CD8-positive, alpha-beta memory T cell (primary cell): ENCODE results near the gene CDYL. TPM values are rescaled to one million over a fixed set of nuclear protein-coding genes. Genes with fewer than 3 reads are reported as not detected.

Experiments used
- CTCF ChIA-PET: fragments of 350-600 bp; sonication (Branson Sonifier 250); formaldehyde crosslinking; loops from one replicate; lab custom pipeline; 2021; ENCODE audit warnings: antibody characterized with exemption; lab: Charles Lee
- POLR2A ChIA-PET: fragments of 350-600 bp; sonication (Branson Sonifier 250); formaldehyde crosslinking; loops from one replicate; lab custom pipeline; 2021; ENCODE audit warnings: antibody characterized with exemption; lab: Charles Lee
- DNase-seq, 5 donors: peaks; one replicate each; pipeline versions ENCODE4 v3.0.0 to v3.0.0-alpha.2; 2020 to 2022; ENCODE audit warnings: mixed read lengths in 1 of 5
- H3K27ac ChIP-seq: one replicate; pipeline ENCODE4 v1.7.0; 2013; ENCODE audit warnings: low read depth, mild to moderate bottlenecking, low read length, moderate library complexity
- H3K27me3 ChIP-seq: 2 replicates; pipeline ENCODE4 v1.7.0; 2013; ENCODE audit warnings: low read length, mild to moderate bottlenecking; ENCODE audit not compliant: insufficient read depth, poor library complexity, severe bottlenecking
- H3K36me3 ChIP-seq: 2 replicates; pipeline ENCODE4 v1.7.0; 2013; ENCODE audit warnings: mild to moderate bottlenecking, low read length, moderate library complexity; ENCODE audit not compliant: insufficient read depth
- H3K4me1 ChIP-seq: 2 replicates; pipeline ENCODE4 v1.7.0; 2013; ENCODE audit warnings: mild to moderate bottlenecking, low read length, moderate library complexity; ENCODE audit not compliant: insufficient read depth
- H3K4me3 ChIP-seq: 2 replicates; pipeline ENCODE4 v1.7.0; 2013; ENCODE audit warnings: mild to moderate bottlenecking, low read length
- H3K9me3 ChIP-seq: 2 replicates; pipeline ENCODE4 v1.7.0; 2013; ENCODE audit warnings: mild to moderate bottlenecking, low read length
- H3K27ac Mint-ChIP-seq, 8 donors: one replicate each; pipeline ENCODE4 v1.8.0; 2020 to 2021; ENCODE audit warnings: mixed read lengths in 8 of 8, mild to moderate bottlenecking in 6 of 8, inconsistent platforms in 3 of 8, moderate library complexity in 3 of 8
- H3K27me3 Mint-ChIP-seq, 2 donors: one replicate each; pipeline ENCODE4 v1.8.0; 2020 to 2021; ENCODE audit warnings: mixed read lengths in 2 of 2, mild to moderate bottlenecking in 1 of 2, moderate library complexity in 1 of 2
- H3K36me3 Mint-ChIP-seq, 3 donors: one replicate each; pipeline ENCODE4 v1.8.0; 2020 to 2021; ENCODE audit warnings: mixed read lengths in 3 of 3, inconsistent platforms in 1 of 3, mild to moderate bottlenecking in 1 of 3
- H3K4me1 Mint-ChIP-seq, 3 donors: one replicate each; pipeline ENCODE4 v1.8.0; 2020 to 2021; ENCODE audit warnings: mixed read lengths in 3 of 3, inconsistent platforms in 1 of 3, mild to moderate bottlenecking in 1 of 3
- H3K4me3 Mint-ChIP-seq, 7 donors: one replicate each; pipeline ENCODE4 v1.8.0; 2020 to 2021; ENCODE audit warnings: mixed read lengths in 7 of 7, mild to moderate bottlenecking in 6 of 7, moderate library complexity in 4 of 7, inconsistent platforms in 2 of 7
- H3K9me3 Mint-ChIP-seq, 5 donors: one replicate each; pipeline ENCODE4 v1.8.0; 2020 to 2022; ENCODE audit warnings: mixed read lengths in 5 of 5, mild to moderate bottlenecking in 3 of 5, moderate library complexity in 2 of 5, inconsistent platforms in 1 of 5
- polyA plus RNA-seq: library from polyadenylated mRNA; unstranded; fragments of 300-500 nt; fragmentation: Illumina TruSeq; gene quantifications from one replicate; pipeline ENCODE4 v1.2.3, GENCODE V29; 2021
- total RNA-seq, 2 experiments: library from RNA; stranded (reverse); gene quantifications; one replicate each; pipeline ENCODE4 v1.2.3, GENCODE V29; 2021

The CDYL gene
- total and polyA plus RNA-seq, 3 experiments from 2014 or later = 7.5 to 32.2 (median 31.7) TPM

DNA sequence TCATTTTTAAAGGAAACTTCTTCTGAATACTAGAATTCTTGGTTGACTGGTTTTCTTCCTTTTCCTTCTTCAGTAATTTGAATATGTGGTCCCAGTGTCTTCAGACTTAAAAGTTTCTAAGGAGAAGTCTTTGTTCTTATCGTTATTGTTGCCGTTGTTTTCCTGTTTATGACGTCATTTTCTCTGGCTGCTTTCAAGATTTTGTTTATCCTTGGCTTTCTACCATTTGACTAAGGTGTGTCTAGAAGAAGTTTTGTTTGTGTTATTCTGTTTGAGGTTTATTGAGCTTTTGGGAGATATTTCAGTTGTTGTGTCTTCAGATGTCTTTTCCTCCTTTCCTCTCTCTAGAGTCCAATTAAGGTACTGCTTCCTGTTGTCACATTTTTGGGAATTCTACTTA is 24.5 kb downstream of the CDYL start:
- POLR2A ChIA-PET = no interaction called here
- H3K27ac ChIP-seq = no peak overlapping the region

GRCh38 chr6:4801491-4802110 is 25.4 kb downstream of the CDYL start:
- Mint-ChIP-seq H3K4me3 (peak overlapping the region in 5 of 7 donors; percentile 10 to 38 (median 17)), H3K27ac (peak overlapping the region in 7 of 8 donors; percentile 1 to 58 (median 25)), H3K4me1 (peaks cover 63 to 90% (median 87%) of the 10 kb centered on the region in 3 donors), H3K9me3 (peaks cover 5 to 19% (median 14%) of the 10 kb centered on the region in 5 donors), H3K27me3 (no peaks in the 10 kb centered on the region), H3K36me3 (peaks cover 0 to 7% (median 1%) of the 10 kb centered on the region in 3 donors)
- H3K4me1 ChIP-seq = peaks cover 24% of the 10 kb centered on the region
- ChIA-PET POLR2A (no interaction called here), CTCF (no interaction called here)
- no peaks in the 10 kb centered on the region for H3K36me3 ChIP-seq
- no peaks in the 10 kb centered on the region for H3K27me3 ChIP-seq
- H3K9me3 ChIP-seq = no peaks in the 10 kb centered on the region
- H3K27ac ChIP-seq = no peak overlapping the region
- no peak overlapping the region for H3K4me3 ChIP-seq
- no peak for DNase-seq

More for the DNA sequence above, 24.5 kb downstream of the CDYL start:
- DNase-seq = no peak
- Histone ChIP-seq H3K9me3 (no peaks in the 10 kb centered on the region), H3K27me3 (no peaks in the 10 kb centered on the region), H3K4me1 (peaks cover 21% of the 10 kb centered on the region), H3K4me3 (no peak overlapping the region), H3K36me3 (no peaks in the 10 kb centered on the region)
- Mint-ChIP-seq H3K27me3 (no peaks in the 10 kb centered on the region), H3K27ac (no peak overlapping the region), H3K4me3 (peak overlapping the region in 4 of 7 donors; percentile 2 to 38 (median 14)), H3K4me1 (peaks cover 60 to 84% (median 82%) of the 10 kb centered on the region in 3 donors), H3K36me3 (peaks cover 0 to 7% (median 0%) of the 10 kb centered on the region in 3 donors), H3K9me3 (peaks cover 5 to 19% (median 14%) of the 10 kb centered on the region in 5 donors)
- CTCF ChIA-PET = no interaction called here

DNA sequence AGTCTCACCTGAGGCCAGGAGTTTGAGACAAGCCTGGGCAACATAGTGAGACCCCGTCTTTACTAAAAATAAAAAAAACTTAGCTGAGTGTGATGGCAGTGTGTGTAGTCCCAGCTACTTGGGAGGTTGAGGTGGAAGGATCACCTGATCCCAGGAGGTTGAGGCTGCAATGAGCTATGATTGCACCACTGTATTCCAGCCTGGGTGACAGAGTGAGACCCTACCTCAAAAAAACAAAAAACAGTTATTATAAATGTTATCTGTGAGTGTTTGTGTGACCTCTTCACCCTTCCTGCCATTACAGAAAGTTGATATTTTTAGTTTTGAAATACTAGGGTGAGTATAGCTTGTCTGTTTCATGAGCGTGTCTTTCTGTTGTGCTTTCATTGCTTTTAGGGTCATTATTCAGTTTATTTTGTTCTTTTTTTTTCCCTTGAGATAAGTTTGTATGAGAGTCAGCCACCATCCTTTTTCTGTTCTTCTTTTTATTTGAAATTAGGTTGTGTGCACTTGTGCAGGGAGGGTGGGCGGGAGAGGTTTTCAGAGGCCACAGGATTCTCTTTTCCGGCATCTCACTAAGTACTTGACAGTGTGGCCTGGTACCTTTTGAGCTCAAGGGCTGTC is 26.2 kb downstream of the CDYL start:
- ChIA-PET CTCF (no interaction called here), POLR2A (no interaction called here)
- H3K27me3 ChIP-seq = no peaks in the 10 kb centered on the region
- H3K4me1 Mint-ChIP-seq = peaks cover 67 to 90% (median 86%) of the 10 kb centered on the region in 3 donors
- peaks cover 24% of the 10 kb centered on the region for H3K4me1 ChIP-seq
- H3K9me3 Mint-ChIP-seq = peaks cover 5 to 19% (median 14%) of the 10 kb centered on the region in 5 donors
- no peak for DNase-seq
- H3K36me3 Mint-ChIP-seq = peaks cover 0 to 7% (median 2%) of the 10 kb centered on the region in 3 donors
- peak overlapping the region in 5 of 8 donors; percentile 17 to 62 (median 25) for H3K27ac Mint-ChIP-seq
- H3K4me3 Mint-ChIP-seq = peak overlapping the region in 3 of 7 donors; percentile 38 to 45 (median 44)
- no peaks in the 10 kb centered on the region for H3K9me3 ChIP-seq
- H3K36me3 ChIP-seq = no peaks in the 10 kb centered on the region
- H3K27ac ChIP-seq = no peak overlapping the region
- no peaks in the 10 kb centered on the region for H3K27me3 Mint-ChIP-seq
- H3K4me3 ChIP-seq = no peak overlapping the region

- no peak for DNase-seq
- Mint-ChIP-seq H3K4me1 (peaks cover 65 to 86% (median 83%) of the 10 kb centered on the region in 3 donors), H3K9me3 (peaks cover 5 to 19% (median 14%) of the 10 kb centered on the region in 5 donors), H3K27me3 (no peaks in the 10 kb centered on the region), H3K4me3 (peak overlapping the region in 3 of 7 donors; percentile 1 to 38 (median 8)), H3K36me3 (peaks cover 0 to 13% (median 7%) of the 10 kb centered on the region in 3 donors), H3K27ac (peak overlapping the region in 4 of 8 donors; percentile 61 to 74 (median 65))
- ChIA-PET POLR2A (no interaction called here), CTCF (no interaction called here)
- Histone ChIP-seq H3K4me1 (peaks cover 24% of the 10 kb centered on the region), H3K4me3 (no peak overlapping the region), H3K27ac (no peak overlapping the region), H3K27me3 (no peaks in the 10 kb centered on the region), H3K36me3 (no peaks in the 10 kb centered on the region), H3K9me3 (no peaks in the 10 kb centered on the region)
Measured at GRCh38 chr6:4803343-4803744, 27.1 kb downstream of the CDYL start.

- peaks cover 5 to 16% (median 14%) of the 10 kb centered on the region in 5 donors for H3K9me3 Mint-ChIP-seq
- H3K4me1 Mint-ChIP-seq = peaks cover 70 to 87% (median 83%) of the 10 kb centered on the region in 3 donors
- Histone ChIP-seq H3K4me3 (no peak overlapping the region), H3K36me3 (no peaks in the 10 kb centered on the region), H3K9me3 (no peaks in the 10 kb centered on the region), H3K4me1 (peaks cover 24% of the 10 kb centered on the region), H3K27ac (no peak overlapping the region), H3K27me3 (no peaks in the 10 kb centered on the region)
- ChIA-PET CTCF (interaction anchor here (1.3 kb wide), 1 partner anchor 14 kb away, joined by 4 read pairs; no protein-coding TSS in a partner anchor), POLR2A (no interaction called here)
- H3K4me3 Mint-ChIP-seq = no peak overlapping the region
- H3K27me3 Mint-ChIP-seq = no peaks in the 10 kb centered on the region
- no peak for DNase-seq
- H3K36me3 Mint-ChIP-seq = peaks cover 0 to 19% (median 11%) of the 10 kb centered on the region in 3 donors
- H3K27ac Mint-ChIP-seq = peak overlapping the region in 1 of 8 donors; percentile 33
Measured at GRCh38 chr6:4804095-4804494, 27.9 kb downstream of the CDYL start.

GRCh38 chr6:4805553-4806336 is 29.5 kb downstream of the CDYL start:
- POLR2A ChIA-PET = no interaction called here
- CTCF ChIA-PET = no interaction called here

DNA sequence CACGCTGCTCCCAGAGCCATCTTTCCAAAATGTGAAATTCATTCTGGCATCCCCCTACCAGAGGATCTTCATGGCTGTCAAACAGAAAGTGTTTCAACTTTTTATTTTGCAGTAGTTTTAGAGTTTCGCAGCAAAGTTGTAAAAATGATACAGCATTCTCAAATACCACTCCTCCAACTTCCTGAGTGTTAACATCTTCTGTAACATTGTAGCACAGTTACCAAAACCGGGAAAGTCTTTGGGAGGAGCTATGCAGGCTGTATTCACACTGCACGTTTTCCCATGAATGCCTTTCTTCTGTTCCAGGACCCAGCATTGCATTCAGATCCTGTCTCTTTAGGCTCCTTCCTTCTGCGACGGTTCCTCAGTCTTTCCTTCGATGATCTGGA is 30.1 kb downstream of the CDYL start:
- Histone ChIP-seq H3K27ac (no peak overlapping the region), H3K4me1 (peaks cover 21% of the 10 kb centered on the region), H3K36me3 (no peaks in the 10 kb centered on the region), H3K4me3 (no peak overlapping the region), H3K9me3 (no peaks in the 10 kb centered on the region), H3K27me3 (no peaks in the 10 kb centered on the region)
- ChIA-PET POLR2A (no interaction called here), CTCF (no interaction called here)
- Mint-ChIP-seq H3K36me3 (peaks cover 1 to 14% (median 11%) of the 10 kb centered on the region in 3 donors), H3K4me1 (peaks cover 78 to 91% (median 89%) of the 10 kb centered on the region in 3 donors), H3K27ac (peak overlapping the region in 2 of 8 donors; percentile 43 to 46), H3K27me3 (no peaks in the 10 kb centered on the region), H3K4me3 (peak overlapping the region in 1 of 7 donors; percentile 23), H3K9me3 (peaks cover 0 to 6% (median 2%) of the 10 kb centered on the region in 5 donors)
- DNase-seq = no peak

More at GRCh38 chr6:4805553-4806336, 29.5 kb downstream of the CDYL start:
- Histone ChIP-seq H3K4me3 (no peak overlapping the region), H3K27ac (no peak overlapping the region), H3K4me1 (peaks cover 24% of the 10 kb centered on the region), H3K36me3 (no peaks in the 10 kb centered on the region), H3K27me3 (no peaks in the 10 kb centered on the region), H3K9me3 (no peaks in the 10 kb centered on the region)
- Mint-ChIP-seq H3K4me1 (peaks cover 77 to 91% (median 89%) of the 10 kb centered on the region in 3 donors), H3K9me3 (peaks cover 2 to 8% (median 4%) of the 10 kb centered on the region in 5 donors), H3K27me3 (no peaks in the 10 kb centered on the region), H3K4me3 (peak overlapping the region in 1 of 7 donors; percentile 23), H3K27ac (peak overlapping the region in 2 of 8 donors; percentile 30 to 78), H3K36me3 (peaks cover 0 to 17% (median 11%) of the 10 kb centered on the region in 3 donors)
- peak in 2 of 5 donors; percentile 13 to 50 for DNase-seq
